Stimulated activated CD4-positive, alpha-beta T cell treated with anti-CD3 and anti-CD28 coated beads, Interleukin-12 subunit alpha, Interleukin-12 subunit beta, amount 100 ng/mL, for 24 hours (primary cell): ENCODE measurements around the gene C1orf226.
"Not testable (repeated sequence)": the region's sequence is repeated elsewhere in the genome, so short reads cannot be mapped to it uniquely, and the experiment has no call there.

ENCODE experiments used
- DNase-seq, 2 experiments: peaks; one replicate each; pipeline ENCODE4 v3.0.0-alpha.2; 2020; ENCODE audit warnings: low read depth in 2 of 2

Gene C1orf226

GRCh38 chr1:162405800-162406199 lies 24.3 kb downstream of the C1orf226 start:
- DNase-seq, result no peak

DNA sequence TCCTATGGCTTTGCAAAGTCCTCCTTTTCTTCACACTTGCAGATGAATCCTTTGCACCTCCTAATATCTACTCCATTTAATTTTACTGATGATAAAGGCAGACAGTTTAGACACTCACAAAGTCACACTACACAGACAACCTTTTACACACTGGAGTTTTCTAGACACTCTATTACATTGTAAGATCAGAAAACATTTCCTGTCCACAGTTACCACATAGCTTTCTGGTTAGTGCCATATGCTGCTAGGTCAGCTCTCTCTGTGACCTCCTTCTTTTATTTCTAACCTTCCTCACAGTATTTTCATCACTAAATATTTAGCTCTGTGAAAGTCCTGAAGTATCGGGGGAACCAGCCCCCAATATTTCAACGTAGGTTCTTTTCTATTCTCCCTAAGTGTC lies 25.3 kb downstream of the C1orf226 start:
- DNase-seq, result no peak

DNA sequence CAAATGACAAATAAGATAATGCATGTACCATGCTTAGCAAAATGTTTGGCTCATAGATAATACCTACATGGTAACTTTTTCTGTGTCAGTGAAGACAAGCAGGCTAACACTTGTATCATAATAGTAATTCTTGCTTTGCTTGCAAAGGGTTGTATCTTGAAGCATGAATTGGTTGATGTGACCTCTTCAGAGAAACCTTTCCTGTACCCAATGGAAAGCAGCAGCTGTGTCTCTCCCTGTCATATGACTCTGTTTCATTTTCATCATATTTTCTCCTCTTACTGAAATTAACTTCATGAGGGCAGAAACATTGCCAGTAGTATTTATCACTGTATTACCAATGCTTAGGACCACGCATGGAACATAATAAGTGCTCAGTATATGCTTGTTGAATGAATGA lies 26.0 kb downstream of the C1orf226 start:
- no peak for DNase-seq

DNA sequence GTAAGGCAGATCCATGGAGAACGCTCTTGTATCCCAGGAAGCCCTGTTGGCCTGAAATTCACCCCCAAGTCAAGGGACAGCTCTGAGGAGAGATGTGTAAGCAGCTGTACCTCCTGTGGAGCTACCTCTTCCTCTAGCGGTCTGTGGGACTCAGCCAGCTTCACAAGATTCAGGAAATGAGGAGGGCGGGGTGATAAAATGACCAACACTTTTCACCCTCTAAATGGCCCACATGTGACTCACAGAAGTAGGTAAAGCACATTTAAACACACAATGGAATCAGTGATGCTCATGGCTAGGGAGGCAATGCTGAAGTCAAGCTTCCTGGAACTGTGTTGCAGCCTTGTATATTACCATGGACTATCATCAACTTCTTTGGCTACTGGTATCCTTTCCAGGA lies 30.5 kb downstream of the C1orf226 start, which contains the start of gene SH2D1B:
SH2D1B (minus strand) TSS at position 135 of the 400 bp plus-strand sequence; CDS start at position 15, 120 bp downstream.
- DNase-seq, result no peak

DNA sequence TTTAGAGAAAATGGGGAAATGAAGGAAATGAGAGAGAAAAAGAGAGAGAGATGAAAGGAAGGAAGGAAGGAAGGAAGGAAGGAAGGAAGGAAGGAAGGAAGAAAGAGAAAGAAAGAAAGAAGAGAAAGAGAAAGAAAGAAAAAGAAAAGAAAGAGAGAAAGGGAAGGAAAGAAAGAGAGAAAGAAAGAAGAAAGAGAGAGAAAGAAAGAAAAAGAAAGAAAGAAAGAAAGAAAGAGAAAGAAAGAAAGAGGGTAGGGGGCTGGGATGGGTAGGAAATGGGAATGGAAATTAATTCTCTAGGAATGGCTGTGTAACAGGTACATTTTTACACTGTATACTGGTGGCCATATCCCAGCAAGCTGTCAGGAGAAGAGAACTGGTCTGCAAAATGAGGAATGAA lies 34.7 kb downstream of the C1orf226 start:
- DNase-seq, result no peak

- DNase-seq, result no peak
Observed at GRCh38 chr1:162416909-162417308, 35.4 kb downstream of the C1orf226 start.

DNA sequence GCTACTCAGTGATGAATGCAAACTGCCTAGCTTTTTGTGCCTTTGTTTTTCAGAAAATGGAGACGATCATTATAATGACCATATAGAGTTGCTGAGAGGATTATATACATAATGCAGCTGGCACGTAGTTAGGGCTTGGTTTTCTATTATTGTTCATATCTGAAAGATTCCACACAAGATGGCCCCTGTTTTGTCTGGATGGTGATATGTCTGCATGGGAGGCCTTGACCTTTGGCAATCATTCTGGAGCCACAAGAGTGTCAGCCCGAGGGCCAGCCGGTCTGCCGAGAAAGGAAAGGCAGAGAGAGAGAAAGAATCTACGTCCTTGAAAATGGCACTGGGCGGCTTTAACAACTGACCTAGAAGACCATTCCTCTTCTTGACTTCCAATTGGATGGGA lies 36.1 kb downstream of the C1orf226 start:
- DNase-seq, result no peak

- not testable (repeated sequence) for DNase-seq
Observed at GRCh38 chr1:162418584-162418983, 37.1 kb downstream of the C1orf226 start.

DNA sequence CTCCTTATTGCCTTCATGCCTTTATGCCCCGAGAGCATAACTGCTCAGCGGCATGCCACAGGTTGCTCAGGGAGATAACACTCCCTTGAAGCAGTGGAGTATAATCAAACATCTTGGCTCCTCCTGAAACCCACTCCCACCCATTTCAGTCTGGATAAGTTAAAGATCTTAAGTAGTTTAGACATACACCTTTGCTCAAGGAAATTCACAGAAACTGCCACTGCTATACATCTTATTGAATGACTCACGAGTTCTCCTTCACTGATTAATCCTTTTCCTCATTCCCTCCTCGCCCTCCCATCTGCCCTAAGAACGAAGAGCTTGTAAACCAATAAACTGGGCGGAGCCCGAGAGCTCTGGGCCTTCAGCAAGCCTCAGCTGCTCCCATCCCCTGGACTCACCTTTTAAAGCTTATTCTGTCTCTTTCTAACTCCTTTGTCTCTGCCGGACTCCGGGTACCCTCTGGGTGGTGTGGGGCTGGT lies 38.0 kb downstream of the C1orf226 start:
- DNase-seq, result not testable (repeated sequence)

DNA sequence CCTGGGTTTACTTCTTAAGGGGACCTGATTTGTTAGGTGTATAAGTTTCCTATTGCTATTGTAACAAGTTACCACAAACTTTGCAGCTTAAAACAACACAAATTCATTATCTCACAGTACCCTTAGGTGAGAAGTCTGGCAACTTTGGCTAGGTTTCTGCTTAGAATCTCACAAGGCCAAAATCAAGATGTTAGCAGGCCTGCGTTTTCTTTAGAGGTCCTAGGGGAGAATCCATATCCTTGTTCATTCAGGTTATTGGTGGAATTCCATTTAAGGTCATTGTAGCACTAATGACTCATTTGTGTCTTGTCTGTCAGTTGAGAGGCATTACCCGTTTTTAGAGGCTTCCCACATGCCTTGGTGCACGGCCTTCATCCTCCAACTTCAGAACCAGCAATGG lies 38.6 kb downstream of the C1orf226 start:
- no peak for DNase-seq

DNA sequence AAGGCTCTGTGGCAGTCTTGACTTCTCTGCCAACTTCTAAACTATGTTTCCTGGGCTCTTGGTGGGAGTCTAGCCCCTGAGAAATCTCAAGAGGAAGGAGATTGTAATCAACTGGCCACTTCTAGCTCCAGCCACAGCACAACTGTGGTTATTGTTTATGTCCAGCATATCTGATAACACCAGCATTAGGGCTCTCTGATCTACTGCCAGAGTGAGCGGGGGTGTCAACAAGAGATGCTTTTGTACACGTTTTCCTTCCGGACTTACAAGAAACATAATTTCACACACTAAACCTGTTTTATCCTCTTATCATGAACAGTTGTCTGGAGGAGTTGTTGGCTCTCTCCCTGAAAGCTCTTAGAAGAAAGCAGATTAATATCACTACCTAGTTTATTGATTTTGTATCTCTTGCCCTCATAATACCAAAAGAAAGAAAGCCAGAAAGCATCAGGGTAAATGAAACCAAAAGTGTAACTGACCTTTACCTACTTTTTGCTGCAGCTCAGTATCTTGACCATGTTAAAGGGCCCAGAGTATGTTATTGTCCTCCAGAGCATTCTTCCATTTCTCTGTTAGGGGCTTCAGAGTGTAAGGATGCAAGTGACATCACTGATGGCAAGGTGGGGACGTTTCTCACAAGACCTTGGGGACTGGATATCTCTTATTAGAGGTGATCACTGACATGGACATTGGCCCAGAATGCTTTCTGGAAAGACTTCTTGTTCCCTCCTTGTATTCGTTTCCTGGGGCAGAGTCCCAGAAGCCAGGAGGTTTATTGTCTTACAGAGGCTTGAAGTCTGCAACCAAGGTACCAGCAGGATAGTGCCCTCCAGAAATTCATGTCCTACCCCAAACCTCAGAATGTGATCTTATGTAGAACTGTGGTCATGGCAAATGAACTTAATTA lies 40.0 kb downstream of the C1orf226 start:
- DNase-seq, result no peak

DNA sequence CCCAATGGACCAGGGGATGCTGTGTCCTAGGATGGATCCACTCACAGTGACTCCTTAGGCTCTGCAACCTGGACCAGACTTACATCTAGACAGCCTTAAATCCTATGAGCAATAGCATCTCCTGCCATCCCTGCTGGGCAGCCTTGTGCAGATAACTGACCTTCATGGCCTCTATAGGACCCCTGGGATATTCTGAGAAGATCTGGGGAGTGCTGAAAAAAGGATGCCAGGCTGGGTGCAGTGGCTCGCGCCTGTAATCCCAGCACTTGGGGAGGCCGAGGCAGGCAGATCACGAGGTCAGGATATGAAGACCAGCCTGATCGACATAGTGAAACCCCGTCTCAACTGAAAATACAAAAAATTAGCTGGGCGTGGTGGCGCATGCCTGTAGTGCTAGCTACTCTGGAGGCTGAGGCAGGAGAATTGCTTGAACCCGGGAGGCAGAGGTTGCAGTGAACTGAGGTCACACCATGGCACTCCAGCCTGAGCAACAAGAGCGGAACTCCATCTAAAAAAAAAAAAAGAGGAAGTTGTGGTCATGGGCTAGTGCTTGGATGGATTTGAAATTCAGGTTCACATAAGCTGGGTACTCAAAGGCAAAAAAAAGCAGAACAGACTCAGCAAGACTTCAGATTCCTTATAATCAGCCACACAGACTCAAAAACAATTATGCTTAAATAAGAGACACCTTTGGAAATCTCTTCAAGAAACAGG lies 41.3 kb downstream of the C1orf226 start:
- no peak for DNase-seq

DNA sequence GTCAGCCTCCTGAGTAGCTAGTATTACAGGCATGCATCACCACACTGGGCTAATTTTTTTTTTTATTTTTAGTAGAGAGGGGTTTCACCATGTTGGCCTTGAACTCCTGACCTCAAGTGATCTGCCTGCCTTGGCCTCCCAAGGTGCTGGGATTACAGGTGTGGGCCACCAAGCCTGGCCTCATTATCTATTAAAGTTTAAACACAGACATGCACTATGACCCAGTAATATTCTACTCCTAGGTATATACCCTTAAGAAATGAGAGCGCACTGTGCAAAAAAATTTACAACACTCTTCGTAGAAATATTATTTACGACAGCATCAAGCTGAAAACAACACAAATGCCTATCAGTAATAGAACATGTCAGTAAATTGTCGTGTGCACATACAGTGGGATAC lies 49.1 kb downstream of the C1orf226 start:
- no peak for DNase-seq

GRCh38 chr1:162432977-162433713 lies 51.6 kb downstream of the C1orf226 start:
- DNase-seq, result not testable (repeated sequence)
